H9 (cell line): ENCODE results near the gene LRIT1. TPM values are rescaled to one million over a fixed set of nuclear protein-coding genes. Genes with fewer than 3 reads are reported as not detected.
A peak's percentile ranks its signal among the peaks of the same experiment; 100 is the strongest.

Experiments used
- DNase-seq: peaks from one replicate; pipeline ENCODE4 v3.0.0-alpha.2; 2017
- H2AFZ ChIP-seq: one replicate; pipeline ENCODE4 v1.6.1; 2013; ENCODE audit warnings: mild to moderate bottlenecking, low read length, control low read depth, moderate library complexity
- H2AK5ac ChIP-seq: 2 replicates; pipeline ENCODE4 v1.6.1; 2013; ENCODE audit warnings: low read length, control low read depth, mixed read lengths; ENCODE audit not compliant: insufficient read length
- H2BK120ac ChIP-seq: one replicate; pipeline ENCODE4 v1.6.1; 2013; ENCODE audit warnings: low read depth, mild to moderate bottlenecking, low read length, control low read depth, inconsistent platforms; ENCODE audit not compliant: poor library complexity, severe bottlenecking
- H2BK12ac ChIP-seq: 2 replicates; pipeline ENCODE4 v1.6.1; 2013; ENCODE audit warnings: low read length, control low read depth, mixed read lengths, low read depth; ENCODE audit not compliant: insufficient read length
- H2BK15ac ChIP-seq: 2 replicates; pipeline ENCODE4 v1.6.1; 2013; ENCODE audit warnings: low read depth, low read length, control low read depth
- H2BK20ac ChIP-seq: one replicate; pipeline ENCODE4 v1.6.1; 2013; ENCODE audit warnings: low read depth, mild to moderate bottlenecking, low read length, control low read depth, inconsistent platforms; ENCODE audit not compliant: poor library complexity, severe bottlenecking
- H2BK5ac ChIP-seq: 2 replicates; pipeline ENCODE4 v1.6.1; 2013; ENCODE audit warnings: low read length, control low read depth, mixed read lengths; ENCODE audit not compliant: insufficient read length
- H3K14ac ChIP-seq: 2 replicates; pipeline ENCODE4 v1.6.1; 2013; ENCODE audit warnings: low read length, control low read depth; ENCODE audit not compliant: insufficient read depth
- H3K18ac ChIP-seq: 2 replicates; pipeline ENCODE4 v1.6.1; 2013; ENCODE audit warnings: low read depth, mild to moderate bottlenecking, mixed read lengths, low read length, control low read depth; ENCODE audit not compliant: insufficient read length
- H3K23ac ChIP-seq: 2 replicates; pipeline ENCODE4 v1.6.1; 2013; ENCODE audit warnings: low read length, control low read depth, mixed read lengths, low read depth; ENCODE audit not compliant: insufficient read length
- H3K23me2 ChIP-seq: 2 replicates; pipeline ENCODE4 v1.6.1; 2013; ENCODE audit warnings: low read depth, mild to moderate bottlenecking, mixed read lengths, low read length, control low read depth; ENCODE audit not compliant: insufficient read length, poor library complexity, severe bottlenecking
- H3K27ac ChIP-seq: 2 replicates; pipeline ENCODE4 v1.5.1; 2013; ENCODE audit warnings: low read length, control low read depth, mixed read lengths, low read depth; ENCODE audit not compliant: insufficient read length
- H3K27me3 ChIP-seq: 2 replicates; pipeline ENCODE4 v1.6.1; 2013; ENCODE audit warnings: low read length, control low read depth, inconsistent platforms; ENCODE audit not compliant: insufficient read depth
- H3K4ac ChIP-seq: 2 replicates; pipeline ENCODE4 v1.6.1; 2013; ENCODE audit warnings: low read depth, mild to moderate bottlenecking, control low read depth, inconsistent platforms, low read length, moderate library complexity
- H3K4me1 ChIP-seq: 2 replicates; pipeline ENCODE4 v1.6.1; 2013; ENCODE audit warnings: low read length, control low read depth, inconsistent platforms; ENCODE audit not compliant: insufficient read depth
- H3K4me2 ChIP-seq: 2 replicates; pipeline ENCODE4 v1.6.1; 2013; ENCODE audit warnings: low read length, control low read depth, mixed read lengths; ENCODE audit not compliant: insufficient read length, insufficient read depth
- H3K56ac ChIP-seq: 2 replicates; pipeline ENCODE4 v1.6.1; 2013; ENCODE audit warnings: low read depth, mild to moderate bottlenecking, mixed read lengths, low read length, control low read depth; ENCODE audit not compliant: insufficient read length
- H3K79me1 ChIP-seq: 2 replicates; pipeline ENCODE4 v1.6.1; 2013; ENCODE audit warnings: low read depth, mild to moderate bottlenecking, moderate library complexity, low read length, control low read depth, inconsistent platforms; ENCODE audit not compliant: insufficient read depth, poor library complexity, severe bottlenecking
- H3K79me2 ChIP-seq: 2 replicates; pipeline ENCODE4 v1.6.1; 2013; ENCODE audit warnings: low read length, control low read depth, inconsistent platforms; ENCODE audit not compliant: insufficient read depth
- H3K9ac ChIP-seq: 2 replicates; pipeline ENCODE4 v1.6.1; 2013; ENCODE audit warnings: low read length, control low read depth, mixed read lengths; ENCODE audit not compliant: insufficient read length; ENCODE audit errors: extremely low read depth
- H3K9me3 ChIP-seq: one replicate; pipeline ENCODE4 v1.6.1; 2013; ENCODE audit warnings: low read depth, low read length, inconsistent platforms; ENCODE audit not compliant: control insufficient read depth
- H3T11ph ChIP-seq: one replicate; pipeline ENCODE4 v1.6.1; 2013; ENCODE audit warnings: mild to moderate bottlenecking, low read length, control low read depth, inconsistent platforms
- H4K20me1 ChIP-seq: one replicate; pipeline ENCODE4 v1.6.1; 2013; ENCODE audit not compliant: control insufficient read depth, insufficient read length, insufficient read depth
- H4K5ac ChIP-seq: 2 replicates; pipeline ENCODE4 v1.6.1; 2013; ENCODE audit warnings: low read depth, mild to moderate bottlenecking, mixed read lengths, low read length, control low read depth; ENCODE audit not compliant: insufficient read length
- H4K8ac ChIP-seq: replicated peaks from 2 replicates; pipeline ENCODE4 v1.6.1; 2013; ENCODE audit warnings: low read length, control low read depth, mixed read lengths, low read depth; ENCODE audit not compliant: insufficient read length
- H4K91ac ChIP-seq: 2 replicates; pipeline ENCODE4 v1.6.1; 2013; ENCODE audit warnings: low read depth, mild to moderate bottlenecking, moderate library complexity, mixed read lengths, low read length, control low read depth; ENCODE audit not compliant: insufficient read length
- H3K27ac Mint-ChIP-seq, 3 experiments: 2 replicates in 2 of 3; 3 replicates in 1 of 3; pipeline ENCODE4 v1.8.0; 2020 to 2021; ENCODE audit warnings: mixed read lengths in 3 of 3, mild to moderate bottlenecking in 1 of 3, moderate library complexity in 1 of 3
- H3K27me3 Mint-ChIP-seq: 2 replicates; pipeline ENCODE4 v1.8.0; 2021; ENCODE audit warnings: low read depth, mild to moderate bottlenecking, moderate library complexity, mixed read lengths
- H3K36me3 Mint-ChIP-seq, 3 experiments: 2 replicates in 2 of 3; 3 replicates in 1 of 3; pipeline ENCODE4 v1.8.0; 2020 to 2021; ENCODE audit warnings: low read depth in 3 of 3, mixed read lengths in 3 of 3; ENCODE audit not compliant: insufficient read depth in 1 of 3
- H3K4me1 Mint-ChIP-seq, 2 experiments: 2 replicates each; pipeline ENCODE4 v1.8.0; 2020; ENCODE audit warnings: mixed read lengths in 2 of 2
- H3K4me3 Mint-ChIP-seq, 2 experiments: 2 replicates in 1 of 2; 3 replicates in 1 of 2; pipeline ENCODE4 v1.8.0; 2020 to 2021; ENCODE audit warnings: mild to moderate bottlenecking in 2 of 2, mixed read lengths in 2 of 2, moderate library complexity in 1 of 2
- H3K9me3 Mint-ChIP-seq, 2 experiments: 2 replicates in 1 of 2; 3 replicates in 1 of 2; pipeline ENCODE4 v1.8.0; 2020; ENCODE audit warnings: mild to moderate bottlenecking in 2 of 2, mixed read lengths in 2 of 2, moderate library complexity in 1 of 2
- CTCF ChIP-seq: fragments of 200-600 bp; sonication (generic); conservative IDR thresholded peaks from 3 replicates; pipeline ENCODE4 v1.8.0; 2021; ENCODE audit warnings: antibody characterized with exemption, mild to moderate bottlenecking
- WGBS: extraction: QIAGEN DNeasy Blood & Tissue Kit; methylation state at CpG from one replicate; pipeline ENCODE4 v1.1.7; 2013; ENCODE audit warnings: missing lambda C conversion rate, low lambda C conversion rate, mixed read lengths; ENCODE audit not compliant: insufficient read length; ENCODE audit errors: extremely low coverage; 5-methylcytosine and 5-hydroxymethylcytosine counted together
- total RNA-seq: library from RNA; stranded (reverse); gene quantifications from 2 replicates; pipeline ENCODE4 v1.2.1, GENCODE V29; 2021

Gene LRIT1
- total RNA-seq, 1 experiment from 2014 or later = not detected

GRCh38 chr10:84247496-84247895 lies 6.2 kb upstream of the LRIT1 start:
- H2AFZ ChIP-seq = no peak overlapping the region
- Mint-ChIP-seq H3K9me3 (no peaks in the 10 kb centered on the region), H3K4me3 (no peak overlapping the region), H3K27ac (peak overlapping the region in 1 of 3 experiments; percentile 66; a peak in 2 of 7 replicates), H3K4me1 (peaks cover 0 to 4% of the 10 kb centered on the region in 2 experiments; a peak in 3 of 4 replicates), H3K27me3 (peaks cover 7% of the 10 kb centered on the region), H3K36me3 (no peaks in the 10 kb centered on the region; a peak in 1 of 7 replicates)
- H3K23me2 ChIP-seq = no peaks in the 10 kb centered on the region
- no peak overlapping the region for H4K91ac ChIP-seq
- no peak overlapping the region for H3K56ac ChIP-seq
- H3K9me3 ChIP-seq = no peaks in the 10 kb centered on the region
- H3K4me2 ChIP-seq = no peak overlapping the region
- no peak for DNase-seq
- H2BK15ac ChIP-seq = no peak overlapping the region
- TF ChIP-seq CTCF = no peak
- no peak overlapping the region for H2BK12ac ChIP-seq
- H2AK5ac ChIP-seq = no peak overlapping the region
- no peaks in the 10 kb centered on the region for H4K20me1 ChIP-seq
- no peak overlapping the region for H2BK5ac ChIP-seq
- H3K18ac ChIP-seq = no peak overlapping the region
- H3K27ac ChIP-seq = no peak overlapping the region
- no peaks in the 10 kb centered on the region for H3K79me2 ChIP-seq
- no peaks in the 10 kb centered on the region for H3K79me1 ChIP-seq
- no peak overlapping the region for H2BK20ac ChIP-seq
- H2BK120ac ChIP-seq = no peak overlapping the region
- no peak overlapping the region for H3K23ac ChIP-seq
- no peak overlapping the region for H3T11ph ChIP-seq
- no peak overlapping the region for H4K5ac ChIP-seq
- H3K4me1 ChIP-seq = no peaks in the 10 kb centered on the region
- H3K27me3 ChIP-seq = no peaks in the 10 kb centered on the region
- no peak overlapping the region for H3K9ac ChIP-seq
- no CpG with 5 or more reads among the region's 6 CpGs for WGBS
- H3K4ac ChIP-seq = no peak overlapping the region
- H4K8ac ChIP-seq = no peak overlapping the region
- H3K14ac ChIP-seq = no peak overlapping the region
